Esophagus (tissue), 2 donors: ENCODE results near the gene SULT4A1. TPM values are rescaled to one million over a fixed set of nuclear protein-coding genes. Genes with fewer than 3 reads are reported as not detected.

Source experiments
- H3K27ac ChIP-seq, 2 donors: one replicate each; pipeline ENCODE4 v1.5.1; 2013; ENCODE audit warnings: low read depth in 2 of 2, mild to moderate bottlenecking in 2 of 2, inconsistent platforms in 1 of 2, low read length in 1 of 2, moderate library complexity in 1 of 2
- H3K27me3 ChIP-seq, 2 donors: one replicate each; pipeline ENCODE4 v1.6.1; 2013; ENCODE audit warnings: low read length in 2 of 2, control low read depth in 1 of 2, mild to moderate bottlenecking in 1 of 2; ENCODE audit not compliant: insufficient read depth in 2 of 2, control insufficient read depth in 1 of 2
- H3K36me3 ChIP-seq, 2 donors: one replicate each; pipeline ENCODE4 v1.6.1; 2013; ENCODE audit warnings: low read length in 1 of 2; ENCODE audit not compliant: control insufficient read depth in 2 of 2, insufficient read depth in 2 of 2
- H3K4me1 ChIP-seq, 2 donors: one replicate each; pipeline ENCODE4 v1.6.1; 2013; ENCODE audit warnings: low read length in 1 of 2; ENCODE audit not compliant: control insufficient read depth in 2 of 2, insufficient read depth in 2 of 2
- H3K4me3 ChIP-seq, 2 donors: one replicate each; pipeline ENCODE4 v1.5.1; 2013; ENCODE audit warnings: low read length in 2 of 2, mild to moderate bottlenecking in 2 of 2, low read depth in 1 of 2, moderate library complexity in 1 of 2
- H3K9me3 ChIP-seq, 2 donors: one replicate each; pipeline ENCODE4 v1.6.1; 2013; ENCODE audit warnings: mild to moderate bottlenecking in 2 of 2, low read depth in 1 of 2, low read length in 1 of 2, moderate library complexity in 1 of 2; ENCODE audit not compliant: control insufficient read depth in 2 of 2, insufficient read depth in 1 of 2
- WGBS, 2 donors: extraction: QIAGEN DNeasy Blood & Tissue Kit; methylation state at CpG; one replicate each; pipeline ENCODE4 v1.1.7; 2013; 5-methylcytosine and 5-hydroxymethylcytosine counted together
- polyA plus RNA-seq, 2 donors: library from polyadenylated mRNA; stranded (reverse); fragments of 200-250 nt; gene quantifications; one replicate each; pipeline ENCODE4 v1.2.3, GENCODE V29; 2013
- donor health status: healthy with polysubstance abuse.
- donor health status: Bipolar disorder and iron deficiency.

The SULT4A1 gene
- polyA plus RNA-seq, 2 donors, result 0.01 TPM; not detected in 1

GRCh38 chr22:43857367-43857766 lies 4.9 kb downstream of the SULT4A1 start:
- no peaks in the 10 kb centered on the region for H3K36me3 ChIP-seq
- H3K27ac ChIP-seq, result no peak overlapping the region
- H3K27me3 ChIP-seq, result no peaks in the 10 kb centered on the region
- H3K4me1 ChIP-seq, result peaks cover 4 to 6% of the 10 kb centered on the region in 2 donors
- peaks cover 0 to 5% of the 10 kb centered on the region in 2 donors for H3K9me3 ChIP-seq
- H3K4me3 ChIP-seq, result no peak overlapping the region

DNA sequence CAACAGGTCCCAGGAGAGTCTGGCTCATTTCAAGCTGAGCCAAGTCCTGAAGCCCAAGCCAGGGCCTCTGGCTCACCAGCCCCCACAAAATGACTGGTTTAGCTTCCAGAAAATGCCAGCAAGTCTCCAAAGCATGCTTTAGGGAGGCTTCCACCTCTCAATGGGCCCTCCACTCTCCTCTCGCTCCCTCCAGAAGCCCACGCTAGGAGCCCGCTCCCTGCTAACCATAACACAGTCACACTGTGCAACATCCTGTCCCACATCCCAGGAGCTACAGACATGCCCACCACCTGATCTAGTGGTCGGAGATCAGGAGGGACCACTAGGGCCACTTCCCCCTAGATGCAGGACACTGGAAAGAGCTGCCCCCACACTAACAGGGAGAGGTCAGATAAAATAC lies 6.9 kb downstream of the SULT4A1 start:
- WGBS, 2 donors, result 90 to 94% methylated on average over 4 of the region's 4 CpGs
- Histone ChIP-seq H3K27me3 (peaks cover 0 to 1% of the 10 kb centered on the region in 2 donors), H3K36me3 (no peaks in the 10 kb centered on the region), H3K9me3 (peaks cover 0 to 5% of the 10 kb centered on the region in 2 donors), H3K27ac (no peak overlapping the region), H3K4me1 (peaks cover 0 to 4% of the 10 kb centered on the region in 2 donors), H3K4me3 (no peak overlapping the region)

- Histone ChIP-seq H3K4me1 (peaks cover 0 to 4% of the 10 kb centered on the region in 2 donors), H3K27ac (no peak overlapping the region), H3K4me3 (no peak overlapping the region), H3K27me3 (peaks cover 0 to 3% of the 10 kb centered on the region in 2 donors), H3K9me3 (peaks cover 0 to 5% of the 10 kb centered on the region in 2 donors), H3K36me3 (no peaks in the 10 kb centered on the region)
- WGBS, 2 donors, result 83 to 85% methylated on average over 13 of the region's 13 CpGs
Measured at GRCh38 chr22:43854786-43855271, 7.5 kb downstream of the SULT4A1 start.

DNA sequence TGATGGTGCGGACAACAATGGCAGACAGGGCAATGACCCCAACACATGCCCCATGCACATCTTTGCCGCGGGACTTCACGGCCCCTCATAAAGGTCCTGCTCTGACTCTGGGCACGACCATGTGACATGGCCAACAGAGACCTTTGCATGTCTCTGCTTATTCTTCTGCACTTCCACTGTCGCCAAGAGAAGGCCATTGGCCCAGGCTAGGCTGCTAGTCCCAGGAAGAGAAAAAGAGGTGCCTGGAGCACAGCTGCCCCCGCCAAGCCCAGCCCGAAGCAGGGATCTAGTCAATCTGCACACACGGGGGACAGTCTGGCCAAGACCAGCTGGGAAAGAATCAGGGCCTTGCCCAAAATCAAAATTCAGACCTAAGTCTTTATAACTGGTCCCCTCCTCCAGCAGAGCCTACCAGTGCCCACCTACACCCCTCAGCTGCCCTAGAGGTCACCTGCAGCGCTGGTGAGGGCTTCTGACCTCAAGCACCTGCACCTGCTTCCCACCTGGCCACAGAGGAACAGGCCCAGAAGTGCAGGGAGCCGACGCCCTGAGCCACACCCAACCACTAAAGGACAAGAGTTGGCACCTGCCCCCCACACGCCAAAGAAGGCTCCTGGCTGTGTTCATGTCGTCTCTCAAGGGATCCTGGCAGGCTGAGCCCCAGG lies 8.1 kb downstream of the SULT4A1 start:
- H3K27me3 ChIP-seq, result peaks cover 0 to 4% of the 10 kb centered on the region in 2 donors
- peaks cover 0 to 4% of the 10 kb centered on the region in 2 donors for H3K4me1 ChIP-seq
- H3K4me3 ChIP-seq, result no peak overlapping the region
- no peak overlapping the region for H3K27ac ChIP-seq
- peaks cover 0 to 5% of the 10 kb centered on the region in 2 donors for H3K9me3 ChIP-seq
- no peaks in the 10 kb centered on the region for H3K36me3 ChIP-seq
- WGBS, 2 donors, result 69 to 81% methylated on average over 14 of the region's 14 CpGs

GRCh38 chr22:43853328-43853931 lies 8.9 kb downstream of the SULT4A1 start:
- peaks cover 0 to 4% of the 10 kb centered on the region in 2 donors for H3K27me3 ChIP-seq
- 66 to 74% methylated on average over 10 of the region's 10 CpGs for WGBS, 2 donors
- no peaks in the 10 kb centered on the region for H3K36me3 ChIP-seq
- no peak overlapping the region for H3K4me3 ChIP-seq
- no peak overlapping the region for H3K27ac ChIP-seq
- peaks cover 0 to 4% of the 10 kb centered on the region in 2 donors for H3K4me1 ChIP-seq
- peaks cover 0 to 5% of the 10 kb centered on the region in 2 donors for H3K9me3 ChIP-seq

DNA sequence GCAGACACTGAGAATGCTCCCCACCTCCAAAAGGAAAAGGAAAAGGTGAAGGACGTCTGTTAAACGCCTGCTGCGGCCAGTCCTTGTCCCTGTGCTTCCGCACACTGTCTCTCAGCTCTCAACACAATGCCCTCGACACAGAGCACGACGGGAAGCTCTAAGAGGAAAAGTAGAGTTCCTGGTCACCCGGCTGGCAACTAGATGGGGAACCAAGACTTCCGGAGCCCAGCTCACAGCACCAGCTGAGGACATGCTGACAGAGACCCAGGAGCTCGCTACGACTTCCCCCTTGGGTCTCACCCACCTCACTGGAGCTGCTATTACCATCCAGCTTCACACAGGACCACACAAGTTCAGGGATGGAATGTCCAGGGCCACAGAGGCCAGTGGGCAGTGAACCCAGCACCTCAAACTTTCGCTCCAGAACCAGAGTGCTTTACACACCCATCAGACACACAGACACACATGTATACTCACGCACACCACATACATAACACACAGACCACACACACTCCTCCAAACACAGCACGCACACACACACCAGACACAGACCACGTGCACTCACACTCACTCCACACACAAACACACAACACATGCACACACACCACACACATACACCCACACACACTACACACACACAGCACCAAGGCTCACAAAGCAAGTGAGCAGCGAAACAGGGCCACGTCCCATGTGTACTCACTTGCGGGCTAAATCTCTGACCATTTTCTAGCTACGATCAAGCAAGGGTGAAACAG lies 9.6 kb downstream of the SULT4A1 start:
- 71 to 78% methylated on average over 19 of the region's 19 CpGs for WGBS, 2 donors
- peaks cover 0 to 4% of the 10 kb centered on the region in 2 donors for H3K27me3 ChIP-seq
- H3K4me3 ChIP-seq, result no peak overlapping the region
- no peaks in the 10 kb centered on the region for H3K36me3 ChIP-seq
- no peak overlapping the region for H3K27ac ChIP-seq
- H3K9me3 ChIP-seq, result peaks cover 0 to 5% of the 10 kb centered on the region in 2 donors
- H3K4me1 ChIP-seq, result peaks cover 0 to 4% of the 10 kb centered on the region in 2 donors

GRCh38 chr22:43851979-43852307 lies 10.4 kb downstream of the SULT4A1 start:
- peaks cover 0 to 4% of the 10 kb centered on the region in 2 donors for H3K4me1 ChIP-seq
- H3K27ac ChIP-seq, result no peak overlapping the region
- H3K36me3 ChIP-seq, result no peaks in the 10 kb centered on the region
- H3K4me3 ChIP-seq, result no peak overlapping the region
- peaks cover 0 to 4% of the 10 kb centered on the region in 2 donors for H3K9me3 ChIP-seq
- 41 to 44% methylated on average over 3 of the region's 3 CpGs for WGBS, 2 donors
- H3K27me3 ChIP-seq, result peaks cover 0 to 4% of the 10 kb centered on the region in 2 donors

- H3K27ac ChIP-seq, result no peak overlapping the region
- peaks cover 0 to 4% of the 10 kb centered on the region in 2 donors for H3K4me1 ChIP-seq
- WGBS, 2 donors, result 63 to 66% methylated on average over 13 of the region's 13 CpGs
- no peak overlapping the region for H3K4me3 ChIP-seq
- H3K36me3 ChIP-seq, result no peaks in the 10 kb centered on the region
- peaks cover 0 to under 1% of the 10 kb centered on the region in 2 donors for H3K9me3 ChIP-seq
- H3K27me3 ChIP-seq, result peaks cover 0 to 4% of the 10 kb centered on the region in 2 donors
Measured at GRCh38 chr22:43851058-43851978, 11.0 kb downstream of the SULT4A1 start.

DNA sequence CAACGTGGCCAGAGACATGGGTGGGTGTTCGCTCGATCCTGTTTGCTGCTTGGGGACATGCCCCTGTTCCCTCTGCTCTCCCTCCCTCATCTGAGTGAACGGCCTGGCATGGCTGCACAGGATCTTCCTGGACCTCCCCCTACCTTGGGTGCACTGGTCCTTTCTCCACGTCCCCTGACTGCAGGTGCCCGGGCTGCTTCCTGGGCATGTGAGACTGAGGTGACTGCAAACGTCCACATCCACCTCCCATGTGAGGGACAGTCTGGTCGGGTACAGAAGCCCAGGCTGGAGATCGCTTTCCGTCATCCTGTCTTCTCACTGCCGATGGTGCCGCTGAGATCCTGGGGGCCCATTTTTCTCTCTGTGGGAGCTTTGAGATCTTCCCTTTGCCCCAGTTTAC lies 11.8 kb downstream of the SULT4A1 start:
- peaks cover 0 to 4% of the 10 kb centered on the region in 2 donors for H3K4me1 ChIP-seq
- no peak overlapping the region for H3K27ac ChIP-seq
- no peak overlapping the region for H3K4me3 ChIP-seq
- no peaks in the 10 kb centered on the region for H3K9me3 ChIP-seq
- H3K36me3 ChIP-seq, result no peaks in the 10 kb centered on the region
- peaks cover 0 to 4% of the 10 kb centered on the region in 2 donors for H3K27me3 ChIP-seq
- WGBS, 2 donors, result 52 to 53% methylated on average over 12 of the region's 12 CpGs
